Adrenal gland (tissue), 12 donors: ENCODE measurements around the gene HBB. TPM values are rescaled to one million over a fixed set of nuclear protein-coding genes. Genes with fewer than 3 reads are reported as not detected.

ENCODE experiments used
- DNase-seq, 7 donors: peaks; one replicate each; pipeline ENCODE4 v3.0.0-alpha.2; 2019 to 2020
- H3K27ac ChIP-seq, 5 donors: fragments of 200-600 bp; sonication (generic) in 4 of 5; 1 replicate in 3 of 5; 2 replicates in 2 of 5; pipeline versions ENCODE4 v1.5.1 to v1.8.0; 2016 to 2020; ENCODE audit warnings: mild to moderate bottlenecking in 1 of 5
- H3K27me3 ChIP-seq: fragments of 200-600 bp; 2 replicates; pipeline ENCODE4 v1.8.0; 2021
- H3K36me3 ChIP-seq, 2 donors: fragments of 200-600 bp; replicated peaks in 1 of 2; 1 replicate in 1 of 2; 2 replicates in 1 of 2; pipeline versions ENCODE4 v1.5.1 to v1.8.0; 2018 to 2022
- H3K4me1 ChIP-seq, 2 donors: fragments of 200-600 bp; replicated peaks in 1 of 2; 1 replicate in 1 of 2; 2 replicates in 1 of 2; pipeline versions ENCODE4 v1.5.1 to v1.8.0; 2018 to 2021
- H3K4me3 ChIP-seq, 4 donors: fragments of 200-600 bp; sonication (generic) in 3 of 4; one replicate each; pipeline ENCODE4 v1.5.1; 2016 to 2018
- H3K9me3 ChIP-seq, 3 donors: fragments of 200-600 bp; sonication (generic) in 1 of 3; replicated peaks in 1 of 3; 1 replicate in 2 of 3; 2 replicates in 1 of 3; pipeline versions ENCODE4 v1.5.1 to v1.8.0; 2016 to 2021
- POLR2A ChIP-seq, 2 donors: fragments of 450-650 bp; IDR thresholded peaks; one replicate each; pipeline ENCODE4 v1.6.1; 2017; ENCODE audit warnings: antibody characterized with exemption in 2 of 2, mild to moderate bottlenecking in 2 of 2, moderate library complexity in 1 of 2
- WGBS, 4 donors: extraction: QIAGEN DNeasy Blood & Tissue Kit in 2 of 4; methylation state at CpG; one replicate each; pipeline versions ENCODE4 v1.1.5 to v1.1.7; 2013 to 2017; 5-methylcytosine and 5-hydroxymethylcytosine counted together
- intact Hi-C, 2 donors: fragments of 100-400 bp; cut with DNase I; formaldehyde crosslinking; loops; one replicate each; pipeline versions ENCODE4 v1.14.1 to v1.15.0; 2022 to 2023
- polyA plus RNA-seq, 3 donors: library from polyadenylated mRNA; stranded (reverse); fragments of 200-250 nt in 2 of 3; fragments of 350-450 nt in 1 of 3; fragmentation: Illumina TruSeq in 1 of 3; extraction: RNeasy Lipid Tissue Mini Kit (QIAGEN cat#74804) in 1 of 3; gene quantifications; one replicate each; pipeline ENCODE4 v1.2.3, GENCODE V29; 2013 to 2014
- total RNA-seq, 9 donors: library from RNA; depleted of rRNA in 4 of 9; stranded (reverse); fragments of >200 nt in 4 of 9; fragments of 120-200 nt in 1 of 9; fragmentation: NEBNext Ultra II Directional in 1 of 9; extraction: Animal tissue kit (Norgen Biotek cat#: 25700) in 1 of 9; gene quantifications; one replicate each; pipeline versions ENCODE4 v1.1.0 to v1.2.4, GENCODE V29; 2013 to 2023
- TF ChIP-seq, protein P1 (sequence below), 6 experiments: fragments of 450-650 bp in 4 of 6; fragments of 200-600 bp in 2 of 6; sonication (generic) in 1 of 6; IDR thresholded peaks; 1 replicate in 5 of 6; 2 replicates in 1 of 6; pipeline versions ENCODE4 v1.5.1 to v1.8.0; 2016 to 2021; ENCODE audit warnings: antibody characterized with exemption in 6 of 6, mild to moderate bottlenecking in 2 of 6, moderate library complexity in 1 of 6
- donor health status: healthy with polysubstance abuse.
- donor health status: Bipolar disorder and iron deficiency.
- donor health status: DM: yes; HTN: yes; CAD: no.
- donor health status: DM: no; HTN: no; CAD: no.
- donor health status: DM: no; HTN: no; CAD: no.
- donor health status: DM: yes; HTN: yes; CAD: no.

The HBB gene
- total and polyA plus RNA-seq, 12 donors = 1.1 to 794 (median 10.3) TPM

DNA sequence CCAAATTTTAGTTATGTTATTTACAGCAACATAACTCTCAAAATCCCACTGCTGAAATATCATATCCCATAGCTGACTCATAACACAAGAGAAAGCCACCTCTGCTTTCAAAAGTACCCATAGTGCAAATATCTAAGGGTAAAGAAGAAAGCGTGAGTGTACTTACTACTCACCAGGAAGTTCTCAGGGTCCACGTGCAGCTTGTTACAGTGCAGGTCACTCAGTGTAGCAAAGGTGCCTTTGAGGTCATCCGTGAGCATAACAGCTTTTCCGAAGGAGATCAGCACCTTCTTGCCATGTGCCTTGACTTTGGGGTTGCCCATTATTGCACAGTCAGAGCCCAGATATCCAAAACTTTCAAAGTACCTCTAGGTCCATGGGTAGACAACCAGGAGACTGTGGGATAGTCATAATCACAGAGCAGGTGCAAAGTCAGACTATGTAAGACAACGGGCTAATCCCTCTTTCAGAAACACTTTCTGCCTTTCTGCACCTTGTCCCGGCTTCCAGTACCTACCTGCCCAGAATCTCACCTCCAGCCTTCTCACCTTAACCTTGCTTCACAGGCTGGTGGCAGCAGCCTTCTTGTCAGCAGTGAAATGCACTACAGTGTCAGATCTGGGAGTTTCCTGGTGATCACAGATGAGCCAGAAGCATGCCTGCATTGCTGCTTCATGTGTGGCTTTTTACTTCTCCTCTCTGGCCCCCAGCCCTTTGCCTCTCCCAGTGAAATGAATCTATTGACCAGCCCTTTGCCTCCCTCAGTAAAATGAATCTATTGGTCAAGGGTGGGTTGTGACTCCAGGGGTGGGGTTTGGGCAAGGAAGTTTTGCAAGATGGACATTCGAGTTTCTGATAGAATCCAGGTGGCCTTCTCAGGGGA, 16.3 kb upstream of the HBB start:
- Histone ChIP-seq H3K4me1 (no peaks in the 10 kb centered on the region), H3K36me3 (no peaks in the 10 kb centered on the region), H3K9me3 (no peaks in the 10 kb centered on the region), H3K4me3 (no peak overlapping the region), H3K27me3 (no peaks in the 10 kb centered on the region), H3K27ac (no peak overlapping the region)
- no peak for DNase-seq
- TF ChIP-seq POLR2A (IDR thresholded peaks at IDR 0.05) = no peak
- TF ChIP-seq, protein P1, sequence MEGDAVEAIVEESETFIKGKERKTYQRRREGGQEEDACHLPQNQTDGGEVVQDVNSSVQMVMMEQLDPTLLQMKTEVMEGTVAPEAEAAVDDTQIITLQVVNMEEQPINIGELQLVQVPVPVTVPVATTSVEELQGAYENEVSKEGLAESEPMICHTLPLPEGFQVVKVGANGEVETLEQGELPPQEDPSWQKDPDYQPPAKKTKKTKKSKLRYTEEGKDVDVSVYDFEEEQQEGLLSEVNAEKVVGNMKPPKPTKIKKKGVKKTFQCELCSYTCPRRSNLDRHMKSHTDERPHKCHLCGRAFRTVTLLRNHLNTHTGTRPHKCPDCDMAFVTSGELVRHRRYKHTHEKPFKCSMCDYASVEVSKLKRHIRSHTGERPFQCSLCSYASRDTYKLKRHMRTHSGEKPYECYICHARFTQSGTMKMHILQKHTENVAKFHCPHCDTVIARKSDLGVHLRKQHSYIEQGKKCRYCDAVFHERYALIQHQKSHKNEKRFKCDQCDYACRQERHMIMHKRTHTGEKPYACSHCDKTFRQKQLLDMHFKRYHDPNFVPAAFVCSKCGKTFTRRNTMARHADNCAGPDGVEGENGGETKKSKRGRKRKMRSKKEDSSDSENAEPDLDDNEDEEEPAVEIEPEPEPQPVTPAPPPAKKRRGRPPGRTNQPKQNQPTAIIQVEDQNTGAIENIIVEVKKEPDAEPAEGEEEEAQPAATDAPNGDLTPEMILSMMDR (IDR thresholded peaks at IDR 0.05) = no peak
- 59 to 74% (median 66%) methylated on average over 7 of the region's 7 CpGs for WGBS, 4 donors
- intact Hi-C loops = no loop called here

DNA sequence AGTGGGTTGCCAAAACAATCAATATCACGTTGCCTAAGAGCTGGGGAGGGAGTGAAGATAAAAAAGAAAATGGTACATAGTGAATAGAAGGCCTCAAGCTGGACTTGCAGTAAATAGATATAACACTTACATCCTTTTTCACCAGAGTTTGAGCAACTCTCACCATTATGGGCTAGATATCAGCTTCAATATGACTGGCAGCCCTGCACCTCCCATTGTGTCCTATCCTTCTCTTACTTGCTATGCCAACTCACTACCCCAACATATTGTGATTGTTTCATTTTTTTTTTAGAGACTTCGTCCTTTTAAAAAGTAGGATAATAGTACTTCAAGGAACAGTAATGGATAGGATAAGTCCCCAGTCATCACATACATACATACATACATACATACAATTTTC, 15.3 kb upstream of the HBB start:
- Histone ChIP-seq H3K9me3 (no peaks in the 10 kb centered on the region), H3K27me3 (no peaks in the 10 kb centered on the region), H3K4me1 (no peaks in the 10 kb centered on the region), H3K27ac (no peak overlapping the region), H3K36me3 (no peaks in the 10 kb centered on the region), H3K4me3 (no peak overlapping the region)
- 56 to 80% (median 60%) methylated on average over 2 of the region's 2 CpGs for WGBS, 4 donors
- TF ChIP-seq POLR2A (IDR thresholded peaks at IDR 0.05) = no peak
- TF ChIP-seq, protein P1 (IDR thresholded peaks at IDR 0.05) = no peak
- intact Hi-C loops = no loop called here
- DNase-seq = no peak

DNA sequence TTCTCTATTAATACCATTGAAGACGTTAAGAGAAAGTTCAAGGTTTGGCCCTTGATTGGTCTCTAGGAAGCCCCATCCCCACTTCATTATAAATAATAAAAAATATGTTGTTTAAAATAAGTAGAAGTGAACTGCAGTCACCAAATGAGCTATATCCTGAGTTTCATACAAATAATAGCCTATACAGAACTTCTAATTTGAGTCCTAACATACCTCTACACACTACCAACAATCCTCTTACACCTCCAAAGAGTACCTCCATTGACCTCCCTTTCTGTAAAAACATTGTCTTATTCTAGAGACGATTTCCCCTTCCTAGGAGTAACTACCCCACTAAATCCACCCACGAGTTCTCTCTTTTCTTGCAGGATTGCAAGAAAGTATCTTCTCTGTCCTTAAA, 14.6 kb upstream of the HBB start:
- Histone ChIP-seq H3K36me3 (no peaks in the 10 kb centered on the region), H3K27me3 (no peaks in the 10 kb centered on the region), H3K27ac (no peak overlapping the region), H3K9me3 (no peaks in the 10 kb centered on the region), H3K4me3 (no peak overlapping the region), H3K4me1 (no peaks in the 10 kb centered on the region)
- WGBS, 4 donors = 40 to 59% (median 46%) methylated on average over 3 of the region's 3 CpGs
- intact Hi-C loops = no loop called here
- TF ChIP-seq, protein P1 (IDR thresholded peaks at IDR 0.05) = no peak
- TF ChIP-seq POLR2A (IDR thresholded peaks at IDR 0.05) = no peak
- no peak for DNase-seq

DNA sequence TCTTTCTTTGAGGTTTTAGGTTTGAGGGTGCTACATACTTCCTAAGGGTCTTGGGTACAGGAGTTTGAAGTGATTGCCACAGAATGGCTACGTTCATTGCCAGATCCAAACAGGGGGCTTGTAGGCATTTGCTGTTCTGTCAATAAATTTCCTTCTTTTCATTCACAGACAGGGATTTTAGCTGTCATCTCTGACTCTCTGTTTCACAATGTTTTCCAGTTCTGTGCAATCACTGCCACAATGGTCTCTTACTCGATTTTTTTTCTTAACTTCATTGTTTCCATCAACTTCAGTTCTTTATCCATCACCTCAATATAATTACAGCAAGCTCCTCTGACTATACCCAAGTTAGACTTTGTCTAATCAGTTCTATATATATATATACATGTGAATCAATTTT, 13.6 kb upstream of the HBB start:
- intact Hi-C loops = no loop called here

More for the DNA sequence above, 13.6 kb upstream of the HBB start:
- Histone ChIP-seq H3K4me3 (no peak overlapping the region), H3K9me3 (no peaks in the 10 kb centered on the region), H3K27me3 (no peaks in the 10 kb centered on the region), H3K36me3 (no peaks in the 10 kb centered on the region), H3K4me1 (no peaks in the 10 kb centered on the region), H3K27ac (no peak overlapping the region)
- DNase-seq = no peak
- 45 to 60% (median 54%) methylated on average over 2 of the region's 2 CpGs for WGBS, 4 donors
- TF ChIP-seq, protein P1 (IDR thresholded peaks at IDR 0.05) = no peak
- no peak for TF ChIP-seq POLR2A (IDR thresholded peaks at IDR 0.05)
